Uterus (tissue), 4 donors: ENCODE measurements around the gene NOP16. TPM values are rescaled to one million over a fixed set of nuclear protein-coding genes. Genes with fewer than 3 reads are reported as not detected.

Source experiments
- DNase-seq, 2 donors: peaks; one replicate each; pipeline ENCODE4 v3.0.0-alpha.2; 2019 to 2020
- H3K27ac ChIP-seq, 2 donors: fragments of 200-600 bp; sonication (generic); 1 replicate in 1 of 2; 2 replicates in 1 of 2; pipeline ENCODE4 v1.5.1; 2016 to 2018
- H3K27me3 ChIP-seq, 2 donors: fragments of 200-600 bp; sonication (generic); one replicate each; pipeline ENCODE4 v1.5.1; 2018 to 2019; ENCODE audit warnings: control low read depth in 1 of 2
- H3K36me3 ChIP-seq, 2 donors: fragments of 200-600 bp; sonication (generic); one replicate each; pipeline ENCODE4 v1.5.1; 2019; ENCODE audit warnings: control low read depth in 1 of 2
- H3K4me1 ChIP-seq, 2 donors: fragments of 200-600 bp; sonication (generic); one replicate each; pipeline ENCODE4 v1.5.1; 2018 to 2019; ENCODE audit warnings: control low read depth in 1 of 2
- H3K4me3 ChIP-seq, 2 donors: fragments of 200-600 bp; sonication (generic); 1 replicate in 1 of 2; 2 replicates in 1 of 2; pipeline ENCODE4 v1.5.1; 2018 to 2019; ENCODE audit warnings: mild to moderate bottlenecking in 1 of 2
- H3K9me3 ChIP-seq, 2 donors: fragments of 200-600 bp; sonication (generic); one replicate each; pipeline ENCODE4 v1.5.1; 2019; ENCODE audit warnings: control low read depth in 1 of 2
- POLR2A ChIP-seq, 2 donors: fragments of 450-650 bp; IDR thresholded peaks; one replicate each; pipeline ENCODE4 v1.6.1; 2016; ENCODE audit warnings: antibody characterized with exemption in 2 of 2, mild to moderate bottlenecking in 1 of 2, moderate library complexity in 1 of 2
- intact Hi-C: fragments of 100-400 bp; cut with DNase I; formaldehyde crosslinking; loops from one replicate; pipeline ENCODE4 v1.15.1; 2023; ENCODE audit warnings: low total_unique reads
- total RNA-seq, 4 donors: library from RNA; depleted of rRNA in 3 of 4; stranded (reverse); fragments of >200 nt in 3 of 4; gene quantifications; one replicate each; pipeline versions ENCODE4 v1.1.0 to v1.2.4, GENCODE V29; 2014 to 2023
- TF ChIP-seq, protein P1 (sequence below), 4 experiments: fragments of 200-600 bp in 2 of 4; fragments of 450-650 bp in 2 of 4; sonication (generic) in 2 of 4; IDR thresholded peaks; one replicate each; pipeline ENCODE4 v1.5.1; 2016 to 2019; ENCODE audit warnings: antibody characterized with exemption in 4 of 4, mild to moderate bottlenecking in 2 of 4, moderate library complexity in 1 of 4
- donor health status: DM: yes; HTN: yes; CAD: no.

The NOP16 gene
- total RNA-seq, 4 donors from 2014 or later: 0.51 to 17.8 (median 7.9) TPM

DNA sequence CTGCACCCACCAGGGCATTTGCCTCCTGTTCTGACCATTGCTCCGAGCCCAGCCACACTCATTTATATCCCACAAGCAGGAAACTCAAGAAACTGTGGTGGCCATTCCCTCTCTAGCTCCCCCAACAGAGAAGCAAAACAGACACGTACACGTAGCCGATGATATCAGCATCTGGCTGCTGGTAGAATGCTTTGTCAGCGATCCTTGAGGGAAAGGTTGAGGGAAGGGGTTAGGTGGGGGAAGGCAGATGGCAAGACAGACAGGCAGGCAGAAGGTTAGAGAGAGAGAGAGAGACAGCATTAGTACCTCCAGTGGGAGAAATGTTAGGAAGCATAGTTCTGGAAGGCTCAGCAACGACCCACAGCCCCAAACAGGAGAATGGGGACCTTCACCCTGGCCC lies 7.9 kb upstream of the NOP16 start:
- no peaks in the 10 kb centered on the region for H3K36me3 ChIP-seq
- intact Hi-C loops: no loop called here
- H3K4me1 ChIP-seq: no peaks in the 10 kb centered on the region
- H3K27me3 ChIP-seq: no peaks in the 10 kb centered on the region
- H3K9me3 ChIP-seq: no peaks in the 10 kb centered on the region
- H3K4me3 ChIP-seq: no peak overlapping the region
- no peak overlapping the region for H3K27ac ChIP-seq
- TF ChIP-seq, protein P1, sequence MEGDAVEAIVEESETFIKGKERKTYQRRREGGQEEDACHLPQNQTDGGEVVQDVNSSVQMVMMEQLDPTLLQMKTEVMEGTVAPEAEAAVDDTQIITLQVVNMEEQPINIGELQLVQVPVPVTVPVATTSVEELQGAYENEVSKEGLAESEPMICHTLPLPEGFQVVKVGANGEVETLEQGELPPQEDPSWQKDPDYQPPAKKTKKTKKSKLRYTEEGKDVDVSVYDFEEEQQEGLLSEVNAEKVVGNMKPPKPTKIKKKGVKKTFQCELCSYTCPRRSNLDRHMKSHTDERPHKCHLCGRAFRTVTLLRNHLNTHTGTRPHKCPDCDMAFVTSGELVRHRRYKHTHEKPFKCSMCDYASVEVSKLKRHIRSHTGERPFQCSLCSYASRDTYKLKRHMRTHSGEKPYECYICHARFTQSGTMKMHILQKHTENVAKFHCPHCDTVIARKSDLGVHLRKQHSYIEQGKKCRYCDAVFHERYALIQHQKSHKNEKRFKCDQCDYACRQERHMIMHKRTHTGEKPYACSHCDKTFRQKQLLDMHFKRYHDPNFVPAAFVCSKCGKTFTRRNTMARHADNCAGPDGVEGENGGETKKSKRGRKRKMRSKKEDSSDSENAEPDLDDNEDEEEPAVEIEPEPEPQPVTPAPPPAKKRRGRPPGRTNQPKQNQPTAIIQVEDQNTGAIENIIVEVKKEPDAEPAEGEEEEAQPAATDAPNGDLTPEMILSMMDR (IDR thresholded peaks at IDR 0.05): no peak
- no peak for TF ChIP-seq POLR2A (IDR thresholded peaks at IDR 0.05)
- DNase-seq: no peak

DNA sequence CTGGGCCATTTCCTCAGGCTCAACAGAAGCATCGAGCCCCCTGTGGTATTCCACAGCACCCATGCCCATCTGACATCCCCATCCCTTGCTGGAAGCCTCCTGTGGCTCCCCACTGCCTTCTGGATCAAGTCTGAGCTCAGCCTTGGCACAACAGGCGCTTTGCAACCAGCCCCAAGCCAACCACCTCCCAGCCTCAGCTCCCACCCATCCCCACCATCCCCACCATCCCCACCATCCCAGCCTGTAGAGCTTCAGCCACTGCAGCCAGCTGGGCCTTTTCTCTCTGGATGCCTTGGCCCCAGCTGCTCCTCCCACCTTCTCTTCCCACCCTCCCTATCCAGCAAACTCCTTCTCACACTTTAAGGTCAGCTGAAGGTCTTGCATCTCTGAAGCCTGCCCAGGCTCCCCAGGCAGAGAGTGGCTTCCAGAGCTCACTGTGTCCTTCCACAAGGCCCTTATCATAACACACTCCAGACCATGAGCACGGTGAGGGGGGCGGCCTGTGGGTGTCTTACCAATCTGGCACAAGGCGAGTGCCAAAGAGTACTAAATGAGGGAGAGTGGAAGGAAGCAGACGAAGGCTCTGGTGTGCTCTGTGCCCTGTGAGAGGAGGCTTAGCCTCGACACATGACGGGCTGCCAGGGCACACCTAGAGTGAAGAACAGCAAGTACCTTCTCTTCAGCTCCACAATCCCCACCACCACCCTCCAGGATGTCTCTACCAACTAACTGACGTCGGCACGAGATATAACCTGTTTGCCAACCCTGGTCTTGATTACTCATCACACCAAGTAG lies 6.7 kb upstream of the NOP16 start:
- no peaks in the 10 kb centered on the region for H3K9me3 ChIP-seq
- no peak for DNase-seq
- intact Hi-C loops: no loop called here
- H3K4me3 ChIP-seq: no peak overlapping the region
- no peaks in the 10 kb centered on the region for H3K36me3 ChIP-seq
- no peak overlapping the region for H3K27ac ChIP-seq
- H3K4me1 ChIP-seq: no peaks in the 10 kb centered on the region
- TF ChIP-seq, protein P1 (IDR thresholded peaks at IDR 0.05): no peak
- TF ChIP-seq POLR2A (IDR thresholded peaks at IDR 0.05): no peak
- no peaks in the 10 kb centered on the region for H3K27me3 ChIP-seq

DNA sequence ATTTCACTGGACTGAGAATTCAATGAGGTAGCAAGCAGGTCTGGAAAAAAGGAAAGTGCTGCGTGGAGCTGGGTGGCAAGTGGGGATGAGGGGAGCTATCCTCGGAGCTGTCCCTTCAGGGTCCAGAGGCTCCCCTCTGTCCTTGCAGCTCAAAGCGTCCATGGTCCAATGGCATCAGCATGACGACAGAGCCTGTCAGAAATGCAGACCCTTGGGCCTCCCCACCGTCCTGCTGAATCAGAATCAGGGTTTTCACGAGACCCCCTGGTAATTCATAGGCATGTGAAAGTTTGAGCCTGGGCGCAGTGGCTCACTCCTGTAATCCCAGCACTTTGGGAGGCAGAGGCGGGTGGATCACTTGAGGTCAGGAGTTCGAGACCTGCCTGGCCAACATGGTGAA lies 5.7 kb upstream of the NOP16 start:
- Histone ChIP-seq H3K27ac (no peak overlapping the region), H3K4me1 (no peaks in the 10 kb centered on the region), H3K27me3 (no peaks in the 10 kb centered on the region), H3K36me3 (no peaks in the 10 kb centered on the region), H3K9me3 (no peaks in the 10 kb centered on the region), H3K4me3 (no peak overlapping the region)
- TF ChIP-seq, protein P1 (IDR thresholded peaks at IDR 0.05): no peak
- intact Hi-C loops: no loop called here
- no peak for DNase-seq

DNA sequence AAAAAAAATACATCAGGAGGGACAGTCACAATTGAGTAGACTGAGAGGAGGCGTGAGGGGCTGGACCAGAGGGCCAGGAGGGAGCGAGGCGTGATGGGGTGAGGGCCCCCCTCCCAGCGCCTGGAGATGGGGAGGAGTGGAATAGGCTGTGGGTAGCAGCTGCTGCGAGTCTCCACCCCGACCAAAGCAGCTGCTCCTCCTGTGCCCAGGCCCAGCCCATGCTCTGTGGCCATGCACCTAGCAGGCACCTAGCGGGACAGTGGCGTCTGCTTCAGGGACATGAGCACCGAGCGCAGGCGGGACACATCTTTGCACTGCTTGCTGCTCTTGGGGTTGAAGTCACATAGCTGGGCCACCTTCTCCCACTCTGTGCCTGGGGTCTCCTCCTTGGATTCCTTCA lies 4.1 kb upstream of the NOP16 start:
- TF ChIP-seq, protein P1 (IDR thresholded peaks at IDR 0.05): no peak
- no peak for TF ChIP-seq POLR2A (IDR thresholded peaks at IDR 0.05)
- no peaks in the 10 kb centered on the region for H3K9me3 ChIP-seq
- peaks cover 0 to 2% of the 10 kb centered on the region in 2 donors for H3K4me1 ChIP-seq
- H3K27me3 ChIP-seq: no peaks in the 10 kb centered on the region
- intact Hi-C loops: no loop called here
- H3K4me3 ChIP-seq: no peak overlapping the region
- no peak overlapping the region for H3K27ac ChIP-seq
- no peaks in the 10 kb centered on the region for H3K36me3 ChIP-seq
- DNase-seq: no peak

DNA sequence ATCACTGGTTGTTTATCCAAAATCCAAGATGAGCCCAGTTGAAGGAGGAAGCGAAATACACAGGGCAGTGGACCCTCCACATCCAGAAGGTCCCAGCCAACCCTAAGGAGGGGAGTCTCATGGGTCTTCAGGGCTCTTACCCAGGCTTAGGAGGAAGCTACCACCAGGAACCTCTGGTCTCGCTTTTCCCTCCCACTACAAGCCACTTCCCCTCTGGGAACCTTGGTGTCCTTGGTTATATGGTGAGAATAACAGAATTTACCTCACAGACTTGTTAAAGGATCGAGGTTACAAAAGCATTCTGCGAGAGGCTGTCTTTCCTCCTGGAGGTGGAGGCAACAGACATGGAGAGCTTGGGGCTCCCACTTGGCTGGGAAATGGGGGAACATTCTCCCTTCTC lies 3.6 kb upstream of the NOP16 start:
- intact Hi-C loops: no loop called here
- Histone ChIP-seq H3K4me3 (no peak overlapping the region), H3K4me1 (peaks cover 0 to 5% of the 10 kb centered on the region in 2 donors), H3K36me3 (no peaks in the 10 kb centered on the region), H3K9me3 (no peaks in the 10 kb centered on the region), H3K27me3 (no peaks in the 10 kb centered on the region), H3K27ac (no peak overlapping the region)
- DNase-seq: no peak
- TF ChIP-seq, protein P1 (IDR thresholded peaks at IDR 0.05): no peak
- TF ChIP-seq POLR2A (IDR thresholded peaks at IDR 0.05): no peak
